Neural progenitor cell (in vitro differentiated cells): ENCODE data around the gene SLC5A5. TPM values are rescaled to one million over a fixed set of nuclear protein-coding genes. Genes with fewer than 3 reads are reported as not detected.
A peak's percentile ranks its signal among the peaks of the same experiment; 100 is the strongest.

ENCODE experiments used
- DNase-seq: peaks from one replicate; pipeline ENCODE4 v3.0.0-alpha.2; 2016; ENCODE audit warnings: low spot score
- H2AFZ ChIP-seq: fragments of 200-600 bp; sonication (generic); replicated peaks from 2 replicates; pipeline ENCODE4 v1.6.1; 2016; ENCODE audit warnings: antibody characterized with exemption
- H3F3A ChIP-seq: fragments of 200-600 bp; sonication (generic); 2 replicates; pipeline ENCODE4 v1.6.1; 2016; ENCODE audit warnings: antibody characterized with exemption, low read depth
- H3K27ac ChIP-seq: fragments of 200-600 bp; sonication (generic); 2 replicates; pipeline ENCODE4 v1.5.1; 2016; ENCODE audit warnings: mild to moderate bottlenecking
- H3K27me3 ChIP-seq: fragments of 200-600 bp; sonication (generic); 2 replicates; pipeline ENCODE4 v1.6.1; 2016; ENCODE audit warnings: mild to moderate bottlenecking, moderate library complexity
- H3K36me3 ChIP-seq: fragments of 200-600 bp; sonication (generic); 2 replicates; pipeline ENCODE4 v1.5.1; 2016
- H3K4me1 ChIP-seq: fragments of 200-600 bp; sonication (generic); 2 replicates; pipeline ENCODE4 v1.6.1; 2016; ENCODE audit warnings: mixed run types
- H3K4me2 ChIP-seq: fragments of 200-600 bp; sonication (generic); 2 replicates; pipeline ENCODE4 v1.6.1; 2016
- H3K4me3 ChIP-seq: fragments of 200-600 bp; sonication (generic); 2 replicates; pipeline ENCODE4 v1.5.1; 2016
- H3K79me2 ChIP-seq: fragments of 200-600 bp; sonication (generic); 2 replicates; pipeline ENCODE4 v1.6.1; 2016; ENCODE audit warnings: low read depth
- H3K9ac ChIP-seq: fragments of 200-600 bp; sonication (generic); 2 replicates; pipeline ENCODE4 v1.6.1; 2016
- H3K9me3 ChIP-seq: fragments of 200-600 bp; sonication (generic); 2 replicates; pipeline ENCODE4 v1.5.1; 2016; ENCODE audit warnings: low read depth
- H4K20me1 ChIP-seq: fragments of 200-600 bp; sonication (generic); 2 replicates; pipeline ENCODE4 v1.6.1; 2016; ENCODE audit warnings: low read depth
- H3K27ac Mint-ChIP-seq: 3 replicates; pipeline ENCODE4 v1.8.0; 2021; ENCODE audit warnings: mixed read lengths
- H3K27me3 Mint-ChIP-seq: 2 replicates; pipeline ENCODE4 v1.8.0; 2022; ENCODE audit warnings: low read depth, mild to moderate bottlenecking, inconsistent platforms, moderate library complexity, mixed read lengths; ENCODE audit not compliant: insufficient read depth
- H3K36me3 Mint-ChIP-seq: 3 replicates; pipeline ENCODE4 v1.8.0; 2021; ENCODE audit warnings: mixed read lengths
- H3K4me1 Mint-ChIP-seq: 3 replicates; pipeline ENCODE4 v1.8.0; 2021; ENCODE audit warnings: mixed read lengths
- H3K4me3 Mint-ChIP-seq: 3 replicates; pipeline ENCODE4 v1.8.0; 2021; ENCODE audit warnings: mild to moderate bottlenecking, moderate library complexity, mixed read lengths
- H3K9me3 Mint-ChIP-seq: 3 replicates; pipeline ENCODE4 v1.8.0; 2020; ENCODE audit warnings: mixed read lengths
- CTCF ChIP-seq: fragments of 200-600 bp; sonication (generic); IDR thresholded peaks from 2 replicates; pipeline ENCODE4 v1.5.1; 2017; ENCODE audit warnings: antibody characterized with exemption, mild to moderate bottlenecking
- EZH2 ChIP-seq: fragments of 200-600 bp; sonication (generic); IDR thresholded peaks from 2 replicates; pipeline ENCODE4 v1.6.1; 2017; ENCODE audit warnings: antibody characterized with exemption, mild to moderate bottlenecking, moderate library complexity
- EZH2phosphoT487 ChIP-seq: fragments of 200-600 bp; sonication (generic); IDR thresholded peaks from 2 replicates; pipeline ENCODE4 v1.6.1; 2017; ENCODE audit warnings: antibody characterized with exemption
- total RNA-seq: library from RNA; depleted of rRNA; stranded (reverse); fragments of >200 nt; gene quantifications from 2 replicates; pipeline ENCODE4 v1.2.3, GENCODE V29; 2015; ENCODE audit warnings: low replicate concordance

SLC5A5 gene
- total RNA-seq, 1 donor from 2014 or later, result 0.51 TPM

GRCh38 chr19:17871032-17871877, 490 bp upstream of the SLC5A5 start:
- DNase-seq, result no peak
- peaks cover 57% of the 10 kb centered on the region for H3K27me3 ChIP-seq
- Mint-ChIP-seq H3K27ac (no peak overlapping the region), H3K4me1 (peaks cover 2% of the 10 kb centered on the region), H3K27me3 (peaks cover 19% of the 10 kb centered on the region), H3K9me3 (no peaks in the 10 kb centered on the region), H3K36me3 (no peaks in the 10 kb centered on the region), H3K4me3 (peak overlapping the region; percentile 41)
- no peak overlapping the region for H2AFZ ChIP-seq
- no peaks in the 10 kb centered on the region for H3K79me2 ChIP-seq
- H3K9ac ChIP-seq, result no peak overlapping the region
- H3K4me2 ChIP-seq, result no peak overlapping the region
- no peaks in the 10 kb centered on the region for H3K36me3 ChIP-seq
- H3K27ac ChIP-seq, result no peak overlapping the region
- H3K4me1 ChIP-seq, result no peaks in the 10 kb centered on the region
- H4K20me1 ChIP-seq, result no peaks in the 10 kb centered on the region
- H3F3A ChIP-seq, result peaks cover 10% of the 10 kb centered on the region
- no peaks in the 10 kb centered on the region for H3K9me3 ChIP-seq
- TF ChIP-seq EZH2 (no peak), EZH2phosphoT487 (no peak), CTCF (no peak)
- H3K4me3 ChIP-seq, result no peak overlapping the region

DNA sequence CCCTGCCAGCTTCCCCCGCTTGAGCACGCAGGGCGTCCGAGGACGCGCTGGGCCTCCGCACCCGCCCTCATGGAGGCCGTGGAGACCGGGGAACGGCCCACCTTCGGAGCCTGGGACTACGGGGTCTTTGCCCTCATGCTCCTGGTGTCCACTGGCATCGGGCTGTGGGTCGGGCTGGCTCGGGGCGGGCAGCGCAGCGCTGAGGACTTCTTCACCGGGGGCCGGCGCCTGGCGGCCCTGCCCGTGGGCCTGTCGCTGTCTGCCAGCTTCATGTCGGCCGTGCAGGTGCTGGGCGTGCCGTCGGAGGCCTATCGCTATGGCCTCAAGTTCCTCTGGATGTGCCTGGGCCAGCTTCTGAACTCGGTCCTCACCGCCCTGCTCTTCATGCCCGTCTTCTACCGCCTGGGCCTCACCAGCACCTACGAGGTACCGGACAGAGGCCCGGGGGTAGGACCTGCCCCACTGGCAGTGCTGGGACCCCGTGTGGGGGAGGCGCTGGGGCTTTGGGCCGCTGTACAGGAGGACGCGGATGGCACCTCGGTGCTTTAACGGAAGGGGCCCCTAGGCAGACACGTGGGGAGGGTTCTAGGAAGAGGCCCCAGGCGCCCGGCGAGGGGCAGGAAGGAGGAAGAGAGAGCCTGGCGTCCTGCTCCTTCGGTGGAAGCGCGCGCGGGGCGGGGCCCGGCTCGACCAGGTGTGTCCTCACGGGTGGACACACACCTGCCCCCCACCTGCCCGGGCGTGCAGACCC, 681 bp downstream of the SLC5A5 start:
- Histone ChIP-seq H3K79me2 (no peaks in the 10 kb centered on the region), H3F3A (peaks cover 5% of the 10 kb centered on the region), H3K9me3 (no peaks in the 10 kb centered on the region), H3K27ac (no peak overlapping the region), H3K4me3 (no peak overlapping the region), H4K20me1 (no peaks in the 10 kb centered on the region), H3K9ac (no peak overlapping the region), H3K27me3 (peaks cover 57% of the 10 kb centered on the region), H3K4me1 (no peaks in the 10 kb centered on the region), H2AFZ (no peak overlapping the region), H3K36me3 (no peaks in the 10 kb centered on the region), H3K4me2 (no peak overlapping the region)
- no peak for DNase-seq
- no peaks in the 10 kb centered on the region for H3K9me3 Mint-ChIP-seq
- H3K27ac Mint-ChIP-seq, result no peak overlapping the region
- TF ChIP-seq EZH2phosphoT487, result no peak
- no peak for TF ChIP-seq CTCF
- TF ChIP-seq EZH2, result no peak
- H3K27me3 Mint-ChIP-seq, result peaks cover 19% of the 10 kb centered on the region
- no peak overlapping the region for H3K4me3 Mint-ChIP-seq
- H3K4me1 Mint-ChIP-seq, result peaks cover 2% of the 10 kb centered on the region
- no peaks in the 10 kb centered on the region for H3K36me3 Mint-ChIP-seq

DNA sequence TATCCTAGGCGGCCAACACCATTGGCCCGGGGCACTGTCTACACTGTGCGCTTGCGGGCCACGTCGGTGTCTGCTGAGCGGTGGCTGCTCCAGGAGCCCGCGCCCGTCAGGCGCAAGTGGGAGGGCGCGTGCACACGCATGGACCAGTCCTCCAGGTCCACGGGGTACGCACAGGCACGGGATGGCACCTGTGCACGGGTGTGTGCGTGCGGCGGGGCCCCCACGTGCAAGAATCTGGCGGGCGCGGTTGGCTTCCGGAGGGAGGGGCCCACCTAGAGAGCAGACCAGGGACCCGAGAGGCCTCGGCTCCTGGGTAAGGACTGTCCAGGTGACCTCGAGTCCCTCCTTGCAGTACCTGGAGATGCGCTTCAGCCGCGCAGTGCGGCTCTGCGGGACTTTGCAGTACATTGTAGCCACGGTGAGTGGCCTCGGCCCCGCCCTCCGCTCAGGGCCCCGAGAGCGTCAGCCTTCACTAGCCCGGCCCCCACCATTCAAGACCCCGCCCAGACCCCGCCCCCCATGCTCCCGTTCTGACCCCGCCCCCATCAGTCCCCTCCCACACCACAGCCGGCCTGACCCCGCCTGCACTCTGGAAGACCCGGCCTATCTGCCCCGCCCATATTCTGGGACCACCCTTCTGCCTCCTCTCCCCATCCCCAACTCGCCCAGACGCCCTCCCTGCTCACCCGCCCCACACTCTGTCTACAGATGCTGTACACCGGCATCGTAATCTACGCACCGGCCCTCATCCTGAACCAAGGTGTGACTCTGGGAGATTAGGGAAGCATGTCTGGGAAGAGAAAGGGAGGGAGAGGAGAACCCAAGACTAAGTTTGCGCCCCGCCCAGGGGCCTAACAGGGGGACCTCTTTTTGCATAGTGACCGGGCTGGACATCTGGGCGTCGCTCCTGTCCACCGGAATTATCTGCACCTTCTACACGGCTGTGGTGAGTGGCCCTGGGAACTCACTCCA, 2.3 kb downstream of the SLC5A5 start:
- H3K9ac ChIP-seq, result no peak overlapping the region
- peak overlapping the region; percentile 95 for H2AFZ ChIP-seq
- Mint-ChIP-seq H3K4me3 (peak overlapping the region; percentile 60), H3K27me3 (peaks cover 13% of the 10 kb centered on the region), H3K27ac (no peak overlapping the region), H3K36me3 (no peaks in the 10 kb centered on the region), H3K4me1 (peaks cover 2% of the 10 kb centered on the region), H3K9me3 (no peaks in the 10 kb centered on the region)
- H3K4me3 ChIP-seq, result peak overlapping the region; percentile 60
- H3K4me2 ChIP-seq, result peak overlapping the region; percentile 92
- H3K9me3 ChIP-seq, result no peaks in the 10 kb centered on the region
- H3K4me1 ChIP-seq, result no peaks in the 10 kb centered on the region
- TF ChIP-seq CTCF (no peak), EZH2 (no peak), EZH2phosphoT487 (no peak)
- H3K36me3 ChIP-seq, result no peaks in the 10 kb centered on the region
- peak; percentile 94 for DNase-seq
- H3K79me2 ChIP-seq, result no peaks in the 10 kb centered on the region
- no peak overlapping the region for H3K27ac ChIP-seq
- no peaks in the 10 kb centered on the region for H4K20me1 ChIP-seq
- peaks cover 49% of the 10 kb centered on the region for H3K27me3 ChIP-seq
- peaks cover 5% of the 10 kb centered on the region for H3F3A ChIP-seq
